HG03520 (cell line): Measurements from ENCODE around the gene NTNG1.

Source experiments
- ATAC-seq: cut with Tn5 transposase; IDR thresholded peaks from one replicate; pipeline ENCODE4 v1.9.1; 2021; ENCODE audit warnings: mild to moderate bottlenecking, moderate library complexity; ENCODE audit not compliant: unreplicated experiment

Gene NTNG1

DNA sequence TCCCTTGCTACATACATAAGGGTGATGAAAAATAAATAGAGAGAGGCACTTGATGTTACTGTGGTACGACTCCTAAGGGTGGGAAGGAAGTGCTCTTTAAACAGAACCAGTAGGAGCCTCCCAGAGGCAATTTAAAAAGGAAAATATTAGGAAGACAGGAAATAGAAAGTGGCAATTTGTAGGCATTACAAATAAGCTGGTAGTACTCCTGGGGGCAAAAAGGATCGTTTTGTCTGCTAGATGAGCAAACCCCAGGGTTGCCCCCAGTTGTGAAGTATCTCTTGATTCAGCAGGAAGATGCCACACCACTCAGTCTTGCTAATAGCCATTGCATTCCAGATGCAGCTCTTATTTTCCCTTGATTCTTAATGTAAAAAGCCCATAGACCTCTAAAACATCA lies 303.0 kb downstream of the NTNG1 start:
- no peak for ATAC-seq

DNA sequence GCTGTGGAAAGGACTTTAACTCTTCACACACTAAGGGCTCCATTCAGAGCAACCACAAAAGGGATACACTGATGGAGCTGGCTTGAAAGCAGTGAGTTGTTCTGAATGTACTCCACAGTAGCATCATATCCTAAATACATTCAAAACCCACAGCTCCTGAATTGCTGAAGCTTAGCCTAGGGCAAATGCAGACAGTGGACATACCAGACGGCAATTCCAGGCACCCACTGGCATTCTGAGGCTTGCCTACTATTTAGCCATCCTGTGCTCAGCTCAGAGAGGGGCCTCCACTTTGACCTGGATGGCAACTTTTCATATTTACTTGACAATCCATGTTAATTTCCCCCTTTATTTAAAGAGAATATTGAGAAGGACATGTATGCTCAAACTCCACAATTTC lies 303.5 kb downstream of the NTNG1 start:
- no peak for ATAC-seq

DNA sequence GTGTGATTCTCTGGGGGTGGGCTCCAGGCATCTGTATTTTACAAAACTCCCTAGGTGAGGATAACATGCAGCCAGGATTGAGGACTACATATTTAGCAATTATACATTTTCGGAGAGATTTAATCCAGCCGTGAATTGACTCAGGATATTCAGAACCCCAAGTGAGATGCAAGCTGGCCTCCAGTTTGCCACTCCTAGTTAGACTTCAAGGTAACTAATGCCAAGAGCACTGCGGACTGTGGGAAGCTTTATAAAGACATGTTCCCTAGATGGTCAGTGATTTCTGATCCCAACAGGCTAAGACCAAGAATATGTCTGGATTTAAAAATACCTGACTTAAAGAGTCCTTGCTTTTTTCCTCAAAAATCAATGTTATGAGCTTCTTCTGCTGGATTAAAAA lies 308.5 kb downstream of the NTNG1 start:
- no peak for ATAC-seq

DNA sequence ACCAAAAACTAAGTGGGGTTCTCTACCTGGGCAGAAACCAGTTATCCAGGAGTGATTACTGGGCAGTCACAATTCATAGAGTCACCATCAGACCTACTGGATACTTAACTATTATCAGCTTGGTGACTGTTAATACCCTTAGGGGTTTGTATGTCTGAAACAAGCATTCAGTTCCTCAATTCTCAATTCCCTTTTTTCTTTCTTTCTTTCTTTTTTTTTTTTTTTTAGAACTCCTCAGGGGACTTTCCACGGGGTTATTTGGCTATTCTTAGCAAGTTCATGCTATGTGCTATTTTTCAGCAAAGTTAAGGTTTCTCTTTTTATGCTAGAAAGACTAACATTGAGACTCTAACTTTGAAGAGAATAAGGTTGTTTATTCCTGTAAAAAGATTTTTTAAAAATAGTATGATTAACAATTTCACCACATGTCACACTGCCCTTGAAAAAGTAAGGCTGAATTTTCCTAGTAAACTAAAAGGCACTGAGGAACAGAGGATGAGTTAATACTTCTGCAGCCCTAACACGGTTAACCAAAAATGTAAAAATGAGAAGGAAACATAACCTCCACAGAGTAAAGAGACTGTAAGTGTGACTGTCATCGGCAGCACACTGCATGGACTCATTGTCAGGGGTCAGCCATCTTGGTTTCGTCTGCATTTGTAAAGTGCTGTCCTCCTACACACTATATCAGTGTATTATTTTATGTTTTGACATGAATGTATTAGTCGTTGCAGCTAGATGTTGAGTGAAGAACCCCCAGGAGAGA lies 310.2 kb downstream of the NTNG1 start:
- ATAC-seq = peak; percentile 77

DNA sequence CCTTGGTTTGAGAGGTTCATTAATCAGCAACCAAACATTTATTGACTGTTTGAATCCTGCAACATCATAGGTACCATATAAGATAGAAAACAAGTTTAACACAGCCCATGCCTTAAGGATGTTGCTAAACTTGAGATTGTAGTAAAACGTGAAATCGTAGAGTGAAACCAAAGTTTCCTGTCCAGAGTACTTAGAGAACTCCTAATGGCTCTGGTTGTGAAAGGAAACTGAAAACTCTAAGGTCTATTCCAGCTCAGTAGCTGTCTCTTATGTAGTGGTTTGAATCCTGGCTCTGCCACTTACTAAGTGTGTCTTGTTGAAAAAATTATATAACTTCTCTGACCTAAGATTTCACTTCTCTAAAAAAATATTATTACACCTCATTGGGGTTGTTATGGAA lies 310.9 kb downstream of the NTNG1 start:
- peak; percentile 47 for ATAC-seq

DNA sequence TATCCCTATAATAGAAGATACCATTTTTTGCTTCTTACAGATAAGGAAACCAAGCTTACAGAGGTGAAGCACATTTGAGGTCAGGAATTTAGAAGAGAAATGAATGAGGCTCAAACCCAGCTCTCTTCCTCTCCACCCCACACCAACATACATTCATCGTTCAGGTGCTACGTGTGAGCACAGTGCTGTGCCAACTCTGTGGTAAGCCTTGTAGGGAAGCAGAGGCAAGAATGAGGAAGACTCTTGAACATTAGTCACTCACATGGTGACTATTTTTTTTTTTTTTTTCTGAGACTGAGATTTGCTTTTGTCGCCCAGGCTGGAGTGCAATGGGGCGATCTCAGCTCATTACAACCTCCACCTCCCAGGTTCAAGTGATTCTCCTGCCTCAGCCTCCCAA lies 314.0 kb downstream of the NTNG1 start:
- ATAC-seq = no peak

DNA sequence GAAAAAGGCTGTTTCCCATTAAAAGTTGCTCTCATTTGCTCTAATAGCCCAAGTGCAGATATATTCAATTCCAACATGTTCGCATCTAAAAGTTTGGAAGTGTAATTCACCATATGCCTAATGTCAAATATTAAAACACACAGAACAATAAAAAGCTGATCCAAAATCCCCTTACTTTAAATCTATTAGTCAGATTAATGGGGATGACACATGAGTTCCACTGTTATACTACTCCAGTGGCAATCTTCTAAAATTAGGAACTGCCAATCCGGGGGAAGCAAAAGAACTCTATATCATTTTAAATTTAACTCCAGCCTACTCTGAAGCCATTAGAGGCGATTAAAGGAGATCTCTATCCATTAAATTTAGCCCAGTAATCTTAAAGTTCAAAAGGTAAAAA lies 317.1 kb downstream of the NTNG1 start:
- no peak for ATAC-seq

DNA sequence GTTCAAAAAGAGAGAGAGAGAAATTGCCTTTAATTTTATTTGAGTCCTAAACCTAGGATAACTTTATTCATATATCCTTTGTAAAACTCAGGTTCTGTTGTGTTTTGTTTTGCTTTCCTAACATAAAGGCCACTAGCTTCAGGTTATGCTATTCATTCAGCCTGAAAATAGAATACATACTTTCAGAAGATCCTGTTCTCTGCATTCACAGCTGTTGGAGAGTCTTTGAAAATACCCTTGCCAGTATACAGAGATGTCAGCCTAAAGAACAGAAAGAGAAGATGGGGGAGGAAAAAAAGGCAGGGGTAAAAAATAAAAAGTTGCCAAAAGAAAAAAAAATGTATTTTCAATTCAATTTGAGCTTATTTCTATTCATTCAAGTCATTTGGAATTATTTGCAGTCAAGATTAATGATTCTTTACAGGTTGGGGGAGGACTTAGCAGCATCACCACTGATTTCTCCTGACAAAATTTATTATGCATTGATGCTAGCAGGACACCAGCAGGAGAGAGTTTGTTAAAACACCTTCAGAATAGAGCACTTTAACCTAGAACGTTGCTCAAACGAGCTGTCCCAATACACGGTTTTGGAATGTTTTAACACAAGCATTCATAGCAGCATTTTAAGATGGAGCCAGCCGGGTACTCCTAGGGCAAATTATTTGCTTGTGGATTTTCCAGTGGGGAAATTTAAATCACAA lies 318.5 kb downstream of the NTNG1 start:
- ATAC-seq = peak; percentile 58

DNA sequence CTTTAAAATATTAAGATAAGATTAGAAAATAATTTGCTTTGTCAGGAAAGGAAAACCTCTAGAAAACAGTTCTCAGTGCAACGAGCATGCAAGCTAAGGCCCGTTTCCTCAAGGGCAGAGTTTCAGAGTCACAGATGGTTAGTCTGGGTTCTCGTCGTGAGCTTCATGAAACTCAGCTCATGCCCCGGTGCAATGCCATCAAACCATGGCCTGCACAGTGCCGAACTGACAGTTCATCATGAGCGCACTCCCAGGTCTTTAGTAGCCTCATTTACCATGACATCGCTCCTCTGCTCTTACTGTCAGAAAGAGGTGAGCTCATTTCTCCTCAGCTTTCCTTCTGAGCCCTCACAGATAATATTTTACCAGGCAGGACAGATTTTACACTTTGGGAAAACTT lies 319.2 kb downstream of the NTNG1 start:
- ATAC-seq = peak; percentile 75

DNA sequence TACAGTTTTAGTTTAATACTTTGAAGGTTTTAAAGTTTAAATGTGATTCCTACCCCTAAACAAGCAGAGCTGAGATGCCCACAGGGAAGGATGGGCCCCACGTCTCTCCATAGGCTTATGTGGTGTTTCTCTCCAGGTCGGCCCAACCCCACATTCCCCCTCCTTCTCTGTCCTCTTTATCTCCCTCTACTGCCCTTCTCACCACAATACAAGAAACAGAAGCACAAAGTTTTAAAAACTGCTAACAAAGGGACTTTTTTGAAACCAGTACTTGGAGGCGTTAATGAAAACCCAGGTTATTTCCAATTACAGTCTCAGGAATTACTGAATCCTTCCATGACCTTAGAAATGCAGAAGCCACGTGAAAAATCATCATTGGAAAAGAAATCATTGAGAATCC lies 324.0 kb downstream of the NTNG1 start:
- no peak for ATAC-seq

DNA sequence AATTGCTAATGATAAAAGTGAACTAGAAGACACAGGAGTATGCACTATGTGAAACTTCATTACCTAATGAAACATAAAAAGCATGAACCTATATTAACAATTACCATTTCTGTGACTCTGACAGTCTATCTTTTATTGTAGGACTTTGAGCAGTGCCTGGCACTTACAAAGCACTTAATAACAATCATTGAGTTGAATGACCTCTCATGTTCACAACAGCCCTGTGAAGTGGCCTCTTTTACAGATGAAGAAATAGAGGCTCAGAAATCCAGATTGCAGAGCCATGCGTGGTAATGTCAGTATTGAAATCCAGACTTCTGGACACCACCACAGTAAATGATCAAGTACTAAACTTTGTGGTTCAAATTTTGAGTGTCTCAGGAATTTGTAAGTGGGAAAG lies 326.4 kb downstream of the NTNG1 start:
- no peak for ATAC-seq

DNA sequence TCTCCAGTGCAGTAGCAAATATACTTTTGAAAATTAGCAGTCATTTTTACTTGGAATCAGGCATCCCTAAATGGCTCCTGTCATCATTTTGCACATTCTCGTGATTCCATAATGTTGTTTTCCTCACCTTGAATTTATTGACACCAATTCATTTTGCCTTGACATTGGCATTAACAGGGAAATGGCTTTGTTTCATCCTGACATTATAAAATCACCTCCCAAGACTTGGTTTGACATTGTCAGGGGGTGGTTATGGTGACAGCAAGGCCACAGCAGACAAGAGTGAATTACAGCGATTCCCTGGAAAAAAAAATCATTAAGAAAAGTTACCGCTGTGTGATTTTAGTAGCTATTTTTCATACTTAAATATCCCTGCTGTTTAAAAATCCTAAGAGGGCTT lies 327.0 kb downstream of the NTNG1 start:
- no peak for ATAC-seq

DNA sequence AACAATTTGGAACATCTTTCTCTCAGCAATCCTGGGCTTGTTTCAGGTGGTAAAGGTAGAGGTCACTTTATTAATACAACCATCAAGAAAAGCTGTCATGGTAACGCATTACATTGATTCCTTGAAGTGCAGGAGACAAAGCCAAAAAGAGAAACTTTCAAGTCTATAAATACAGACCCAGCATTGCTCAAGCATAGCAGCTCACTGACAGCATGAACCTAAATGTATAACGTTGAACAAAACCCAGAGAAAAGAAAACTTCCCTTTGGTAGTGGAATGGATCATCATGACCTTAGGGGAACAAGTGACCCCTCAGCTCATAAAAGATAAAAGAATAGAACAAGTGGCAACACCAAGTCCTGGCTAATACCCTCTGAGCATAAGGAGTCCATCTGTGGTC lies 332.2 kb downstream of the NTNG1 start:
- no peak for ATAC-seq

DNA sequence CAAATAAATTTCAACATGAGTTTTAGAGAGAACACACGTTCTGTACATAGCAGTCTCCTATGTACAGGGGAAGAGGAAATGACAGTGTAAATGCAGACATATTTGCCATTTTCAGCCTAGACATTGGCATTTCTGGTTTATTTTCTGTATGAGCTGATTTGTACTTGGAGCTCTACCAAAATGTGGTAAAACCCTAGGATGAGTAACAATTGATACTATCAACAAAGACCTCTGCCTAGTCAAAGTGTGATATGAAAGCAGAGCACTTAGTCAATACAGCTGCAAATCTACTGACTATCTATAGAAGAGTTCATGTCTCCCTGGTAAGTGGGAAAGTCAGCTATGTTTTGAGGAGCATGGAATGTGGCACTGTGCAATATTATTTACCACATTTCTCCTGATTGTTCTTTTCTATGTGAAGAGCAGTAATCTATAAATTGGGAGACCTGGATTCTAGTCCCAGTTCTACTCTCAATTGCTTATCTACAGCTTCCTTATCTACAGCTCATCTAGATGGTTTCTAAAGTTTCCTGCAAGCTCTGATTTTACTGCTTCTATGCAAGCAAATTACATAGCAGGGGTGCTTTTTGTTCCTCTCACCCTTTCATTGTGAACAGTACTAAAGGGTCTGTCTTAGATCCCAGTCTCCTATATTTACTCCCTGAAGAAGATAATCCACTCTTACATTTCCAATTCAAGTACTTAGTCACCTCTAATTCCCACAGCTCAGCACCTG lies 334.2 kb downstream of the NTNG1 start:
- peak; percentile 72 for ATAC-seq

DNA sequence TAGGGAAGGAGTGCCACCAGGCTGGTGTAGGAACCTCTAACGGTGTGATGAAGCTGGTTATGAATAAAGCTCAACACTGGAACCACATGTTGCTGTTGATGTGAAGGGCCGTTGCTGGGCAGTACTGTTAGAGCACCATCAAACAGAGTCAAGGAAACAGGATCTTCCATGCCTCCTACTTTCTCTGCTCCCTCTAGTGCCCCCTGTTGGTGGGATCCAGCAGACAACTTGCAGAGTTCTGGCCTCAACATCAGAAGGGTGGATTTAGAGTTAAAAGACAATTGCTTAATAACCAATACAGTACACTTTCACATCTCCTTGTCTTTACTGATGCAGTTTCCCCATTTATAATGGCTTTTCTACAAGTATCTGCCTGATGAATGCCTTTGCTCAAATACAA lies 336.4 kb downstream of the NTNG1 start:
- no peak for ATAC-seq

DNA sequence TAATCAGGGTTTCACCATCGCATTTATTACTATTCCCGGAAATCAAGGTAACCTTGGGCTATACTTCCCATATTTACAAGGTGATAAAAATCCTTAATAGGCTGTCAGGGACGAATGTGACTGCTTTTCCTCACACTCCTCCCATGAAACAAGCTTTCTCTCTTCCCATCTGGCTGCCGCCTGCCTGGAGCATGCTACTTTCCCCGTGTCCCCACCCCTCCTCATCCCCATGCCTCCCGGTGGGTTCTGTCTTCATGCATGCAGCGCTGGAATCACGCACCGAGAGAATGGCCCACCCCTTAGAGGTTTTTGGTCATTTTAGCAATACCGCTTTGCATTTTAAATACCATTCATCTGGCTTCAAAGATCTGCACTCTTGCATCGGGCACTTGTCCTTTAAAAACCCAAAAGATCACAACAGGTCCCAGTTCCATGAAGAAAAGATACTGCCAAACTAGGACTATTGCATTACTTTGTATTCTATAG lies 339.1 kb downstream of the NTNG1 start:
- no peak for ATAC-seq

DNA sequence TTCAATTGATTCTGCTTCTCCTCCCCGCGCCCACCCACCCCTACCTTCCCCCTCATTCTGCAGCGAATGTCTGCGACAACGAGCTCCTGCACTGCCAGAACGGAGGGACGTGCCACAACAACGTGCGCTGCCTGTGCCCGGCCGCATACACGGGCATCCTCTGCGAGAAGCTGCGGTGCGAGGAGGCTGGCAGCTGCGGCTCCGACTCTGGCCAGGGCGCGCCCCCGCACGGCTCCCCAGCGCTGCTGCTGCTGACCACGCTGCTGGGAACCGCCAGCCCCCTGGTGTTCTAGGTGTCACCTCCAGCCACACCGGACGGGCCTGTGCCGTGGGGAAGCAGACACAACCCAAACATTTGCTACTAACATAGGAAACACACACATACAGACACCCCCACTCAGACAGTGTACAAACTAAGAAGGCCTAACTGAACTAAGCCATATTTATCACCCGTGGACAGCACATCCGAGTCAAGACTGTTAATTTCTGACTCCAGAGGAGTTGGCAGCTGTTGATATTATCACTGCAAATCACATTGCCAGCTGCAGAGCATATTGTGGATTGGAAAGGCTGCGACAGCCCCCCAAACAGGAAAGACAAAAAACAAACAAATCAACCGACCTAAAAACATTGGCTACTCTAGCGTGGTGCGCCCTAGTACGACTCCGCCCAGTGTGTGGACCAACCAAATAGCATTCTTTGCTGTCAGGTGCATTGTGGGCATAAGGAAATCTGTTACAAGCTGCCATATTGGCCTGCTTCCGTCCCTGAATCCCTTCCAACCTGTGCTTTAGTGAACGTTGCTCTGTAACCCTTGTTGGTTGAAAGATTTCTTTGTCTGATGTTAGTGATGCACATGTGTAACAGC lies 339.9 kb downstream of the NTNG1 start:
- ATAC-seq = peak; percentile 66

DNA sequence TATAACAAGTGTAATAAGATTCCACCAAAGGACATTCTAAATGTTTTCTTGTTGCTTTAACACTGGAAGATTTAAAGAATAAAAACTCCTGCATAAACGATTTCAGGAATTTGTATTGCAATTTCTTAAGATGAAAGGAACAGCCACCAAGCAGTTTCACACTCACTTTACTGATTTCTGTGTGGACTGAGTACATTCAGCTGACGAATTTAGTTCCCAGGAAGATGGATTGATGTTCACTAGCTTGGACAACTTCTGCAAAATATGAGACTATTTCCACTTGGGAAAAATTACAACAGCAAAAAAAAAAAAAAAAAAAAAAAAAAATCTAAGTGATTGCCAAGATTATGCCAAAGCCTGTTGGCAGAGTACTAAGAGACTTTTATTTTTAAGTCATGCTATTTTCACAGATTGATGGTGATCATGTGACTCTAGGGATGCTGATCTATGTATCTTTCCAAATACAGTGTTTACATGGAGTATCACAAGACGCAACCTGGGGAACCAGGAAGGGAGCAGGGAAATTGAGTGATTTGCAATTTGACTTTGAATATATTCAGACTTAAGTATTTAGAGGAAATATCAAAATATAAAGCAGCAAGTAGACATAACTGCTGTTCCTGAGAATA lies 341.0 kb downstream of the NTNG1 start:
- no peak for ATAC-seq

DNA sequence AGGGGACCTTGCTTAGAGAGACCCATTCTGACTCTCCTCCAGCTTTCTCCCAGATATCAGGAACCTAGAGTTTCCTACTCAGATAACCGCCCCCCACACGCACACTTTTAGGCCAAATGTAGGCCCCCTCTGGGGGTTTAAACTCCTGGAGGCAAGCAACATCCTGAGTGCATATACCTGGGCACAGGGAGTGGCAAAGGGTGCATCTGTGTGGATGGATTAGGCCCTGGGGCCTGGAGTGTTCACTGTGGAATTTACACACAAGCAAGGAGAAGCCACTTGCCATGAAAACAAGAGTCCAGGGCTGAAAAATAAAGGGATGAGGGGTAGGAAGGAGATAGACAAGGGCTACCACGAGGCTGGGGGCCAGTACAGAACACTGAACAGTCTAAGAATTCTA lies 343.1 kb downstream of the NTNG1 start:
- ATAC-seq = no peak

DNA sequence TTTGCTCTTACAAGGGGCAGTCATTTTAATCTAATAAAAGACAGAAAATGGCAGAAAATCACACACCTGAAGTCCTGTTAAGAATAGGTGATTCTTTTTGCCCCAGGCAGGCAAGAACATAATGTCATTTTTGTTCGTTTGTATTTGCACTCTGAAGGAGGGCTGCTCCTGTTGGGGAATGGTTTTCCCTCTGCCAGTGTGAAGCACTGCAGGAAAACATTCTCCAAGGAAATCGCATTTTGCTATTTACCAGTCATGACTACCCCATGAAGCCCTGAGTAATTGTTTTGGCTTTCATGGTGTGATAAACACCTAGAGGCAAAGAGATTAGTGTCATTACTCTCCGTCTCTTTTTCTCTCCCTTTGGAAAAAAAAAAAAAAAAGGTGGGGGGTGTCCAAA lies 345.5 kb downstream of the NTNG1 start:
- ATAC-seq = no peak
